ENCODE results near the gene TPSAB1. TPM values are rescaled to one million over a fixed set of nuclear protein-coding genes. Genes with fewer than 3 reads are reported as not detected.
"Not testable (repeated sequence)": the region's sequence is repeated elsewhere in the genome, so short reads cannot be mapped to it uniquely, and the experiment has no call there.

The TPSAB1 gene
- polyA plus RNA-seq, 3 donors = not detected

DNA sequence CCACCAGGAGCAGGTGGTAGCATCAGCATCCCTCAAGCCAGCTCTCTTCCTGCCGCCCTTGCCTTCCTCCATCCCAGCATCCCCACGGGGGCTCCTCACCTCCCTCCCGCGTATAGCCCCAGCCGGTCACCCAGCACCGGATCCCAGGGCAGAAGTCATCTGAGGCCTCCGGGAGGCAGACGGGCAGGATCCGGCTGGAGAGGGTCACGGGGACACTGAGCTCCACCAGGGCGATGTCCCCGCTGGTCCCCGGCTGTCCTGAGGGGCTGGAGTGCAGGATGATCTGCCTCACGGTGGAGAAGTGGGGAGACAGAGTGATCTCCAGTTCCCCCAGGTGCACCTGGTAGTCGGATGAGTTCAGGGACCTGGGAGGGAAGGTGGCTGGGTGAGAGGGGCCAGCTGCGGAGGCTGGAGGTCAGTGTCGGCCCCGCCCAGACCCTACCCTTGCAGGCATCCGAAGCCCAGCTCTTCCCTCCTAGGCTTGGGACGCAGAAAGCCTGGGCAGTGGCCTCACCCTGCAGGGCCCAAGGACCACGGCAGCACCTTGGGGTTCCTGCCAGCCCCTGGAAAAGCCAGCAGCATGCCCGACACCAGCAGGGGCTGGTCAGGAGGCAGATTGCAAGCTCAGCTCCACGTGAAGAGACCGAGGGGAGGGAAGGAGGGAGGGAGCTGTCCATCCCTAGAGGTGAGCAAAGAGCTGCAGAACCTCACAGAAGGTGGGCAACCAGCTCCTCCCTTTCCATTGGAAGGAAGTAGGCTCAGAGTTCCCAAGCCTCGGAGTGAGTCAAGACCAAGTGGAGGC, 17.8 kb upstream of the TPSAB1 start:
- DNase-seq (ENCODE audit: low read depth in 3 of 3, low spot score in 2 of 3) = no peak

DNA sequence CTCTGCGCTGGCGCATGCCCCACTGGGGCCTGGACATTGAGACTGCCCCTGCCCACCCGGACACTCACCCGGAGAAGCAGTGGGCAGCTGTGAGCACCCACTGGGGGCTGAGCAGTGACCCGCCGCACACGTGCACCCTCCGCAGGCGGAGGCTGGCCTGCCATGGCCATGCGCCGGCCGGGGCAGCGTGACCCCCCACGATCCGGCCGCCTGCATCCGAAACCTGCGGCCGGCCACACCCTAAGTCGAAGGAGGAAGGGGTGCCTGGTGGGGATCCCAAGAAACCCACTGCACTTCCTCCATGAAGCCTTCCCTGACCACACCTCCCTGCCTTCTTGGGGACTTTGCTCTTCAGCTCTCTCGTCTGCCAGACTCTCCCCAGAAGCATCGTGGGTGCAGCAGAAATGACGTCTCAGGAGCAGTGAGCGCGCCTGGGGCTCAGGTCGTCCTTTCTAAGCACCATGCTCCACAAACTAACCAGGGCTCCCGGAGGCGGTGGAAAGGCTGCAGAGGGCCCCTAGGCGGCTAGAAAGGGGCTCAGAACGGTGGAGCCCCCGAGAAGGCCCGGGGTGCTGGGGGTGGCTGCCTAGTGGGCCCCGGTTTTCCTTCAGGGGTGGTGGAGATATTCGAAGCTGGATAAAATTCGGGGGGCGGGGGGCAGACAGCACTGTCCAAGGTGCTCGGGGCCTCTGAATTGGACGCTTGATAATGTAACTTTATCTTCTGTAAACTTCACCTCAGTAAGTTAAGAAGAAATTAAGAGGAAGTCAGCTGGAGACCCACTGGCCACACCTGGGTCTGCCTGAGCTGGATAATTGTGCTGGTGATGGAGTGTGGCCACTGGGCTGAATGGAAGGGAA, 16.9 kb upstream of the TPSAB1 start:
- DNase-seq (ENCODE audit: low read depth in 3 of 3, low spot score in 2 of 3) = no peak

DNA sequence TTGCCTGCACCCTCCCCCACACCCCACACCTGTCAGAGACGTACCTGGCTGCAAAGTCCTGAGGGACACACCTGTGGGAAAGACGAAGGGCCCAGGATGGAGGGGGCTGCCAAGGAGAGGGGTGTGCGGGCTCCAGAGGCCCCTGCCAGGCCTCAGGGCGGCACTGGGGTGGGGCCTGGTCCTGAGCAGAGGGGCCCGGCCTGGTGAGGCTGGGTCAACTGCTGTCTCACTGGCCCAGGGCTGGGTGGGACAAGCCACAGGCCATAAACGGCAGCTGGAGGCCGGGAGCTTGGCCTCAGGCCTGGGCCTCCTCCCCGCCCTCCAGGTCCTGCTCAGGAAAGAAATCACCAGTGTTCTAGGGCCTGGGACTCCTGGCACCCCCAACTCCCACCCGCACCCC, 15.9 kb upstream of the TPSAB1 start:
- DNase-seq (ENCODE audit: low read depth in 3 of 3, low spot score in 2 of 3) = no peak

DNA sequence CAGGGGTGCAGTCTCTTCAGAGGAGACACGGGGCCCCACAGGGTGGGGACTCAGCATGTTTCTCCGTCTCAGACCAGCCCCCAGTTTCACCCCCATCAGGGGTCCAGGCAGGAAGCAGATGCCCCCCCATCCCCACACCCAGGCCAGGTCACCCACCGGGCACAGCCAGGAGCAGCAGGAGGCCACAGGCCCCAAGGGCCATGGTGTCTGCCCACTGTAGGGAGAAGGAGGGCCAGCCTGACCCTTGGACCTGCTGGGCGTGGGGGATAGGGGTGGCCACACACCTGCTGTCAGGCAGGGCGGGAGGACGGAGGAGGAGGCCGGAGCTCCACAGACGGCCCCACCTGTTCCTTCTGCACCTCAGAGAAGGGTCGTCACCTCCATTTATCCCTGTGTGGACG, 15.5 kb upstream of the TPSAB1 start, which contains the start of gene TPSG1:
TSS of gene TPSG1 (minus strand) at position 218 of the 401 bp plus-strand sequence. CDS start at position 202, 16 bp downstream.
- no peak for DNase-seq (ENCODE audit: low read depth in 3 of 3, low spot score in 2 of 3)

GRCh38 chr16:1225728-1226311, 14.7 kb upstream of the TPSAB1 start:
- not testable (repeated sequence) for DNase-seq (ENCODE audit: low read depth in 3 of 3, low spot score in 2 of 3)

- not testable (repeated sequence) for DNase-seq (ENCODE audit: low read depth in 3 of 3, low spot score in 2 of 3)
Observed at GRCh38 chr16:1226692-1227091, 13.8 kb upstream of the TPSAB1 start.

GRCh38 chr16:1228227-1228626, 12.3 kb upstream of the TPSAB1 start:
- not testable (repeated sequence) for DNase-seq (ENCODE audit: low read depth in 3 of 3, low spot score in 2 of 3)

DNA sequence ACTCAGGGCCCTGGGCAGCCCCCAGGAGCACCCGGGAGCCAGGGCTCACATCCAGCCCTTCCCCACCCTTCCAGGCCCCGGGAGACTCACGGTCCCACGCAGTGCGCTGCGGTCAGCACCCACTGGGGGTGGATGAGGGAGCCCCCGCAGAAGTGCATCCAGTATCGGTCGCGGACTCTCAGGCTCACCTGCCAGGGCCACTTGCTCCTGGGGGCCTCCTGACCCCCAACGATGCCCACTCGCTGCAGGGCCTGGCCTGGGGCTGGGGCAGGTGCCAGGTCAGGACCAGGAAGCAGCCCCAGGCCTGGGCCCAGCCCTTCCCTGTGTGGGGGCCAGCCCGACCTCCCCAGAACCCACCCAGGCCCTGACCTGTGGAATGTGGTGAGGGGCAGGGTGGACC, 11.0 kb upstream of the TPSAB1 start:
- not testable (repeated sequence) for DNase-seq (ENCODE audit: low read depth in 3 of 3, low spot score in 2 of 3)

DNA sequence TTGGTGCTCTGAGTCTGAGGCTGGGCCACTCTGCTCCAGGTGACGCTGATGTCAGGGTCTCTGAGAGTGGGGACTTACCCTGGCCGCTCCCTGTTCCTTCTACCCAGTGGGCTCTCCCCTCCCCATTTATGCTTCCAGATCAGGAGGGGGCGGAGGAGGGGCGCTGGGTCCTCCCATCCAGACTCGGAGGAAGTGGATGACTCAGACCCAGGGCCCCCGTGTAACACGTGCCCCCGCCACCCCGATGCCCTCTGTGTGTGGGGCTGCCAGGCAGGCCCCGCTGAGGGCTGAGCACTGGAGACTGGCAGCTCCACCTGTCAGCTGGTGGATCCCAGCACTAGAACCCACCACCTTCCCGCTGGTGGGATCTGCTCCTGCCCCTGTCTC, 10.4 kb upstream of the TPSAB1 start, which contains the start of gene TPSB2:
TSS of gene TPSB2 (minus strand) at position 101 of the 387 bp plus-strand sequence. CDS start 233 bp downstream, outside the sequence.
- not testable (repeated sequence) for DNase-seq (ENCODE audit: low read depth in 3 of 3, low spot score in 2 of 3)

DNA sequence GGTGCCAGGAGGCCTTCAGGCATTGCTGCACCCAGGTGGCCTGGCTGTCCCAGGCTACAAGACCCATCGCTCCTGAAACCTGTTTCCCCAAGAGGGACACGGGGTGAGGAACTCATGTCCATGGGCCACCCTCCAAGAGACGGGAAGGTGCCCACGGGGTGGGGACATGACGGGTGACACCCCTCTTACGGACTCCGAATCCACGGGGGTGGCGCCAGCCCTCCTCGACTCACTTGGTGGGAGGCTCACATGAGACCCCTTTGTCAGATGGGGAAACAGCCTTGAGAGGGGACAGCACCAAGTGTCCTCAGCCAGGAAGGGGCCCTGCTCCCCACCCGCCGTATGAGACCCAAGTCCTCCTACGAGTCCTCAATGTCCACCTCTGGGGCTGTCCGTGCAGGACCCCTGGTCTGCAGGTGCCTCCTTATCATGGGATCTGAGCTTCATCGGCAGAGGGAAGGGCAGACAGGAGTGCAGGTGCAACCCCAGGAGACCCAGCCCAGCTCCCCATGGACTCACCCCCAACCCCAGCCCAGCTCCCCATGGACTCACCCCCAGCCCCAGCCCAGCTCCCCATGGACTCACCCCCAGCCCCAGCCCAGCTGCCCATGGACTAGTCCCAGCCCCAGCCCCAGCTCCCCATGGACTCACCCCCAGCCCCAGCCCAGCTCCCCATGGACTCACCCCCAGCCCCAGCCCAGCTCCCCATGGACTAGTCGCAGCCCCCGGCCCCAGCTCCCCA, 9.9 kb upstream of the TPSAB1 start:
- not testable (repeated sequence) for DNase-seq (ENCODE audit: low read depth in 3 of 3, low spot score in 2 of 3)

DNA sequence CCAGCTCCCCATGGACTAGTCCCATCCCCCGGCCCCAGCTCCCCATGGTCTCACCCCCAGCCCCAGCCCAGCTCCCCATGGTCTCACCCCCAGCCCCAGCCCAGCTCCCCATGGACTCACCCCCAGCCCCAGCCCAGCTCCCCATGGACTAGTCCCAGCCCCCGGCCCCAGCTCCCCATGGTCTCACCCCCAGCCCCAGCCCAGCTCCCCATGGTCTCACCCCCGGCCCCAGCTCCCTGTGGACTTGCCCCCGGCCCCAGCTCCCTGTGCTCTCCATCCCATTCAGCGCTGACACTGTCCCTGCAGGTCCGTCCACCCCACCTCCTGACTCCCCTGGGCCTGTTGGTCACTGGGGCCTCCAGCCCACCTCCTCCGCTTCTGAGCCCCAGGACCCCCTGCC, 9.2 kb upstream of the TPSAB1 start:
- DNase-seq (ENCODE audit: low read depth in 3 of 3, low spot score in 2 of 3) = not testable (repeated sequence)

GRCh38 chr16:1232049-1232748, 8.3 kb upstream of the TPSAB1 start:
- DNase-seq (ENCODE audit: low read depth in 3 of 3, low spot score in 2 of 3) = not testable (repeated sequence)

DNA sequence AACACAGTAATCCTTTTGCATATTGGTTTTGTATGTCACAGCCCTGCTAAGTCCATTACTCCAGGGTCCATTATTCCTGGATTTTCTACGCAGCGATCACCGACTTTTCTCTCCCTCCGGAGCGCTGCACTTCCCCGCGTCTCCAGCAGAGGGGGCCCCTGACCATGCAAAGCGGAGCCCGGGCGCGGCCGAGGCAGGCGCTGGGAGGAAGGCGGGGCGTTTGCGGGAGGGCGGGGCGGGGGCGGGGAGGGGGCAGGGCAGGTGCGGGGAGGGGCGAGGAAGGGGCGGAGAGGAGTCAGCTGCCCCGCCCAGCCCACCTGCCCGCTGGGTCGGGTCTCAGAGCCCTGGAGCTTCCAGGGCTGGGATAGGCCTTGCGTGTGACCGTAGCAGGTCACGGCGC, 3.8 kb upstream of the TPSAB1 start:
- DNase-seq (ENCODE audit: low read depth in 3 of 3, low spot score in 2 of 3) = not testable (repeated sequence)

DNA sequence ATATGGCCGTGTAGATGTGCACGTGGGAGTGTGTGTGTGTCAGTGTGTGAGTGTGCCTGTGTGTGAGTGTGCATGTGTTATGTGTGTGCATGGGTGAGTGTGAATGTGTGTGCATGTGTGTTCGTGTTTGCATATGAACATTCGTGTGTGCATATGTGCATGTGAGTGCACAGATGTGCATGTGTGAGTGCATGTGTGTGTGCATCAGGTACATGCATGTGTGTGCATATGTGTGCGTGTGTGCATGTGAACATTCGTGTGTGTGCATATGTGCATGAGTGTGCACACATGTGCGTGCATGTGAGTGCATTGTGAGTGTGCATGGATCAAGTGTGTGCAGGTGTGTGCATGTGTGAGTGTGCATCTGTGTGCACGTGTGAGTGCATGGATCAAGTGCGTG, 2.5 kb upstream of the TPSAB1 start:
- DNase-seq (ENCODE audit: low read depth in 3 of 3, low spot score in 2 of 3) = no peak

- not testable (repeated sequence) for DNase-seq (ENCODE audit: low read depth in 3 of 3, low spot score in 2 of 3)
Observed at GRCh38 chr16:1238909-1239308, 1.6 kb upstream of the TPSAB1 start.

DNA sequence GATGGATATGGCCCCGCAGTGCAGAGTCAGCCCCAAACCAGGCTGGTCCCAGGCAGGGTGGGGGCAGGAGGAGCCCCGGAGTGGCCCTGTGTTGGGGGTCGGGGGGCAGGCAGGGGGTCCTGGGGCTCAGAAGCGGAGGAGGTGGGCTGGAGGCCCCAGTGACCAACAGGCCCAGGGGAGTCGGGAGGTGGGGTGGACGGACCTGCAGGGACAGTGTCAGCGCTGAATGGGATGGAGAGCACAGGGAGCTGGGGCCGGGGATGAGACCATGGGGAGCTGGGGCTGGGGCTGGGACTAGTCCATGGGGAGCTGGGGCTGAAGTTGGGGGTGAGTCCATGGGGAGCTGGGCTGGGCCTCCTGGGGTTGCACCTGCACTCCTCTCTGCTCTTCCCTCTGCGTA, 930 bp upstream of the TPSAB1 start:
- not testable (repeated sequence) for DNase-seq (ENCODE audit: low read depth in 3 of 3, low spot score in 2 of 3)

DNA sequence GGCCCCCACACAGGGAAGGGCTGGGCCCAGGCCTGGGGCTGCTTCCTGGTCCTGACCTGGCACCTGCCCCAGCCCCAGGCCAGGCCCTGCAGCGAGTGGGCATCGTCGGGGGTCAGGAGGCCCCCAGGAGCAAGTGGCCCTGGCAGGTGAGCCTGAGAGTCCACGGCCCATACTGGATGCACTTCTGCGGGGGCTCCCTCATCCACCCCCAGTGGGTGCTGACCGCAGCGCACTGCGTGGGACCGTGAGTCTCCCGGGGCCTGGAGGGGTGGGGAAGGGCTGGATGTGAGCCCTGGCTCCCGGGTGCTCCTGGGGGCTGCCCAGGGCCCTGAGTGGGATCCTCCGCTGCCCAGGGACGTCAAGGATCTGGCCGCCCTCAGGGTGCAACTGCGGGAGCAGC, 576 bp downstream of the TPSAB1 start:
- DNase-seq (ENCODE audit: low read depth in 3 of 3, low spot score in 2 of 3) = not testable (repeated sequence)

DNA sequence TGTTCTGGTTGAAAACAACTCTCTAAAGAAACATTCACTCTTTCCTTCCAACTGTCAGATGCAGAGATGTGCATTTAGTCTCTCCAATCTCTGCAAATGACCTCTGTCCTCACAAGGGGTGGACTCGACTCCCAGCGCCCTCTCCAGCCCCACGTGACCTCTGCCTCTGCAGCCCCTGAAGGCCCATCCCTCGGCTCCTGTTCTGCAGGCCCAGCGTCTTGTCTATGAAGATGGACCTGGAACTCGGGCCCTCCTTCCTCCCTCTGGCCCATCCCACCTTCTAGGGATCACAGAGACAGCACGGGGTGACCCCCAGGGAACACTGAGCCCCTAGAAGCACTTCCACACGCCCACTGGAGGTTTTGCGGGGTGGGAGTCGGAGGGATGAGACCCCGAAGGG, 2.9 kb downstream of the TPSAB1 start:
- DNase-seq (ENCODE audit: low read depth in 3 of 3, low spot score in 2 of 3) = not testable (repeated sequence)

- DNase-seq (ENCODE audit: low read depth in 3 of 3, low spot score in 2 of 3) = not testable (repeated sequence)
Observed at GRCh38 chr16:1243907-1244850, 3.7 kb downstream of the TPSAB1 start.

Data from right renal cortex interstitium (tissue), 3 donors.